Ishikawa (cell line): ENCODE measurements around the gene ERG28.

Experiments
- CEBPB ChIP-seq: IDR thresholded peaks from 2 replicates; pipeline ENCODE4 v1.6.1; 2012
- CREB1 ChIP-seq: IDR thresholded peaks from 2 replicates; pipeline ENCODE4 v1.6.1; 2012; ENCODE audit warnings: low read depth
- EP300 ChIP-seq: IDR thresholded peaks from 2 replicates; pipeline ENCODE4 v1.6.1; 2012; ENCODE audit warnings: borderline replicate concordance
- FOXM1 ChIP-seq: IDR thresholded peaks from 2 replicates; pipeline ENCODE4 v1.6.1; 2012; ENCODE audit warnings: low read depth, borderline replicate concordance
- MAX ChIP-seq: IDR thresholded peaks from 2 replicates; pipeline ENCODE4 v1.6.1; 2012
- NFIC ChIP-seq: IDR thresholded peaks from 2 replicates; pipeline ENCODE4 v1.6.1; 2012
- RAD21 ChIP-seq: IDR thresholded peaks from 2 replicates; pipeline ENCODE4 v1.6.1; 2012; ENCODE audit warnings: low read depth
- REST ChIP-seq: IDR thresholded peaks from 2 replicates; pipeline ENCODE4 v1.6.1; 2012; ENCODE audit warnings: low read depth, mild to moderate bottlenecking
- TAF1 ChIP-seq: IDR thresholded peaks from 2 replicates; pipeline ENCODE4 v1.6.1; 2012; ENCODE audit warnings: low read depth, mild to moderate bottlenecking
- TCF12 ChIP-seq: IDR thresholded peaks from 2 replicates; pipeline ENCODE4 v1.6.1; 2012; ENCODE audit warnings: low read depth
- TEAD4 ChIP-seq: IDR thresholded peaks from 2 replicates; pipeline ENCODE4 v1.6.1; 2012
- USF1 ChIP-seq: IDR thresholded peaks from 2 replicates; pipeline ENCODE4 v1.6.1; 2012
- YY1 ChIP-seq: IDR thresholded peaks from 2 replicates; pipeline ENCODE4 v1.6.1; 2012; ENCODE audit warnings: low read depth
- ZBTB7A ChIP-seq: IDR thresholded peaks from 2 replicates; pipeline ENCODE4 v1.6.1; 2012; ENCODE audit warnings: low read depth

- TF ChIP-seq ZBTB7A = no peak
- TF ChIP-seq REST = no peak
- no peak for TF ChIP-seq RAD21
- no peak for TF ChIP-seq YY1
- no peak for TF ChIP-seq TCF12
- TF ChIP-seq TAF1 = no peak
- TF ChIP-seq FOXM1 = no peak
- no peak for TF ChIP-seq MAX
- TF ChIP-seq USF1 = no peak
- no peak for TF ChIP-seq CEBPB
- no peak for TF ChIP-seq EP300
- TF ChIP-seq NFIC = no peak
- no peak for TF ChIP-seq CREB1
- no peak for TF ChIP-seq TEAD4
These were observed 3.3 kb downstream of the ERG28 start for GRCh38 chr14:75657331-75657730.
